ENCODE data around the gene IGFBP5.

IGFBP5 gene

GRCh38 chr2:216636551-216637450 lies 58.5 kb downstream of the IGFBP5 start:
- no peak for DNase-seq

DNA sequence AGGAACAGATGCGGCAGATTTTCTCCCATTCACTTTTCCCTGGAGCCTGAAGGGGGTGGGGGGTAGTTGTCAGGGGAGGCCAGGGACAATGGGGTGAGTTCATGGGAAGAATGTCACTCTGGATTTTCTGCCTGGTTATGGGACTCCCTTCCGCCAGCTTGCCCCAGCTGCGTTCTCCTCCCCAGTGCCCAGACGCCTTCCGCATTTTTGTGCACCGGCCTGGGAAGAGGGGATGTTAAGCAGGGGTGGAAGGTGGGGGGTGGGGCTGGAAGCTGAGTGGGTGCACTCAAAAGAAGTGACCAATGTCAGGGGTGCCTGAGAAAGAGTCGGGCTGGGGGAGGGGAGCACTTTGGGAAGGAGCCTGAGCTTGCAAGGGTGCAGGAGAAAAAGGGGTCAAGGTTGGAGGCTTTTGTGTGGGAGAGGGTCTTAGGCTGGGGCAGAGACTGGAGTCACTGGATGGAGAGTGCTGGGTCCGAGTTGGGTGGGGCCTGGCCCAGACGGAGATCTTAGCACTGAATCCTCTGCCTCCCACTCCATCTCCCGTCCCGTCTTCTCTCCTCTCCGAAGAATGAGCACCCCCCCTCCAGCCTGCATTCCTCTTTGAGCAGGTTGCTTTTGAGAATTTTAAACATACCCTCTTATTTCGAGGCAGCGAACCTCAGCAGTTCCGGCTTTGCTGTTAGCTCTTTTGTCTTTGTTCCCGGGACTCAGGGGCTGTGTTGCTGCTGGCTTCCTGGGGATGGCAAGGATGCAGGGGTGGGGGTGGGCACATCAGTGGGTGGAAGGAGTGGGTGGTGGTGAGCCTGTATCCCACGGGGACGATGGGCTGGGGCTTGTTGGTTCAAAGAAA lies 59.4 kb downstream of the IGFBP5 start:
- DNase-seq: no peak

GRCh38 chr2:216635171-216635570 lies 60.2 kb downstream of the IGFBP5 start:
- DNase-seq: no peak

GRCh38 chr2:216634370-216635148 lies 60.8 kb downstream of the IGFBP5 start:
- DNase-seq: no peak

GRCh38 chr2:216633616-216634369 lies 61.6 kb downstream of the IGFBP5 start:
- no peak for DNase-seq

DNA sequence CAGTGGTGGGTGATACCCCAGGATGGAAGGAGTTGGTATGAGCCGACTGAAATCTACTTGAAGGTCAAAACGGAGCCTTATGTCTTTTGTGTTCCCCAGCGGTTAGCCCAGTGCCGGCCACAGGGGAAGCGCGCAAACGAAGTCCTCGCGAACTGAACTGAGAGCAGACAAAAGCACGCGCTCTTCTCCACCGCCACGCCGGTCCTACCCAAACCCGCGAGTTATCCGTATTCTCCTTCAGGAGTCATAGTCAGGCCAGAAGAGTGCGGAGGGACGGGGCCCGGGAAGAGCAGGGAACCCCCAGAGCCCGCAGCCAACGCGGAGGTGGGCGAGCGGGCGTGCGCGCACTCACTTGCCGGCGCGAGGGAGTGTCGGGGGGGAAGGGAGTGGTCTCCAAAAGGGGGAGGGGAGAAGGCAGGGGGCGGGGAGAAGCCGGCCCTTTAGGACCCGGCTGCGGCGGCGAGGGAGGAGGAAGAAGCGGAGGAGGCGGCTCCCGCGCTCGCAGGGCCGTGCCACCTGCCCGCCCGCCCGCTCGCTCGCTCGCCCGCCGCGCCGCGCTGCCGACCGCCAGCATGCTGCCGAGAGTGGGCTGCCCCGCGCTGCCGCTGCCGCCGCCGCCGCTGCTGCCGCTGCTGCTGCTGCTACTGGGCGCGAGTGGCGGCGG lies 62.3 kb downstream of the IGFBP5 start, which contains the start of gene IGFBP2:
Gene IGFBP2, plus strand, starts transcription at position 469 of the 664 bp plus-strand sequence. Its CDS starts 104 bp downstream, at position 573.
- no peak for DNase-seq

DNA sequence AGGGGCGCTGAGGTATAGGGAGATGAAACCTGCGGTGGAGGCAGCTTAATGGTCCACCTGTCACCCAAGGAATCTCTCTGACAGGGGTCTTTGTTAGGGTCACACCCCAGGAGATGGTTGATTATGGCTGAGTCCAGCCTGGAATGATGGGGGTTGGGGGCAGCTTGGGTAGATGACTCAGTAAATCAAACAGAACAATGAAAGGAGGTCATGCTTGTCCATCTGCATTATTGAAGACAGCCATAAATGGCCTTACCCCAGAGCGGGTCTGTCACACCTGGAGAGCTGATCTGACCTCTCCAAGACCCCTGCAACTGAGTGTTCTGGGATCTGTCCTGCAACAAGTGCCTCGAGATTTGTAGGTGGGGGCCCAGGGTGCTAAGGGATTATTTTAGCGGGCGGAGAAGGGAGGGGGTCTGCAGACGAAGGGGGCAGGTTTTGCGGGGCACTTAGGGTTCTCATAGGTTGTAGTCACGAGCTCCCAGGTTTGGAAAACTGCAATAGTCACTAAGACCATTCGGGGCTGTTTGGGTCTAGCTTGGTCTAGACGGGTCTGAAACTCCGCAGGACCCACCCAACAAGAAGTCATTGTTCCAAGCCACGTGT lies 62.9 kb downstream of the IGFBP5 start:
- no peak for DNase-seq

DNA sequence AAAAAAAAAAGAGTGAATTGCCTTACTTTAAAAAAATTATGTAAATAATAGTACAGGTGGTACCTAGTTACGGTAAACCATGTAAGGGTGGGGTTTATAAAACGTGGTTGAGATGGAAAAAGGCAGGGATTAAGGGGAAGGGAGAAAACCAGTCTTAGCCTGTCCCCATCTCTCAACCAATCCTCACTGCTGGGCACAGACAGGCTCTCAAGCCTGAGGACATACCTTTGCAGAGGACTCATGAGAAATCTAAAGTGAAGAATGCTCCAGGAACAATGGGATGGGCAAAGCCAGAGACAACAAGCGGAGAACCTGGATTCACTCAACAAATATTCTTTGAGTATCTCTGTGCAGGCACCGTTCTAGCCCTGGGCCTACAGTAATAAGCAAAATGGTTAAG lies 65.6 kb downstream of the IGFBP5 start:
- DNase-seq: no peak

DNA sequence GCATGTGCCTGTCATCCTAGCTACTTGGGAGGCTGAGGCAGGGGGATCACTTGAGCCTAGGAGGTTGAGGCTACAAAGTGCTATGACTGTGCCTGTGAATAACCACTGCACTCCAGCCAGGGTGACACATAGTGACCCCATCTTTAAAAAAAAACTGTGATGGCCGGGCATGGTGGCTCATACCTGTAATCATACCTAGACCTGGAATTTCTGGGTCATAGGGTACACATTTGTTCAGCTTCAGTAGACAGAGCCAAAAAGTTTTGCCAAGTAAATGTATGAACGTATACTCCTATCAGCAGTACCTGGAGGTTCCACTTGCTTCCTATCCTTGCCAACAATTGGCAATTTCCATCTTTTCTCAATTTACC lies 68.5 kb downstream of the IGFBP5 start:
- DNase-seq: no peak

DNA sequence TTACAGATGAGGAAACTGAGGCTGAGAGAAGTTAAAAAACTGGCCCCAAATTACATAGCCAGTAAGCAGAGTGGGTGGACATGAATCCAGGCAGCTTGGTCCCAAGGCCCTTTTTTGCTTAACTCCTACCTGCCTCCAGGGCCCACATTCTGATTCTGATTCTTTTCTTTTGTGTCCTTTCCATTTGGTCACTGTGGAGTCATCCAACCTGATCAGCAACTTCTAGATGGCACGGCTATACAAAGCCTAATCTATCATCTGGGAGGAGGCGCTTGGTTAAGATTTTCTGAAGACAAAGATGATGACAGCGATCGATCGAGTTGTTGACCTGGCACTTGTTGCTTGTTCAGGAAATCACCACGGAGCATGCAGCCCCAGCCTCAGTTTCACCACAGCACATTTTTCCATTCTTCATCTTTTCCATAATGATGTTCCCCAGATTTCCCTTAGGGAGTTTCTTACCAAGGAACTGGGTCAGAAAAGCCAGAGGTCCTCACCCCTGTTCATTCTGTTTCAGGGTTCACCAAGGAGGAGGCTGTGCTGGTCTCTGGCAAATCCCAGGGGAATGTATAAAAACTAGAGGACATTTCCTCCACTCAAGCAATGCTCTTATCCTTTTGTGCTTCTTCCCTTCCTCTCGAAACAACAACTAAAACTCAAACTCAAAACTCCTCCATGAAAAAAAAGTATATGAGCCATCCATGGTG lies 69.0 kb downstream of the IGFBP5 start:
- no peak for DNase-seq

- DNase-seq: no peak
These were observed 71.1 kb downstream of the IGFBP5 start for GRCh38 chr2:216624251-216624650.

DNA sequence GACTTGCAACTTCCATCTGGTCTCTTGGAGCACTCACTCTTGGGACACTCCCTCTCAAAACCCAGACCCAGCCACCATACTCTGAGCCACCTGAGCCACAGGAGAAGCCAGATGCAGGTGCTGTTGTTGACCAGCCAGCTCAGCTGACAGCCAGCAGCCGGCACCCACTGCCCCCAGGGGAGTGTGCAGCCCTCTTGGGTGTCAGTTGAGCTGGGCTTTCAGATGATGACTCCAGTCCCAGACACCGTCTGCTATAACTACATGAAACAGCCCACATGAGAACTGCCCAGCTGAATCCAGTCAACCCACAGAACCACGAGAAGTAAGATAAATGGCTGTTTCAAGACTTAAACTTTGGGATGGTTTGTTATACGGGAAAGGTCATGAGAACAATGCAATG lies 72.8 kb downstream of the IGFBP5 start:
- DNase-seq: no peak

All from T-helper 9 cell (primary cell).